TTC549 (cell line): ENCODE data around the gene SUSD4.

Experiments used
- FAIRE-seq: peaks from 2 replicates; lab custom pipeline; 2012; peaks lifted over from hg19 to GRCh38; lab: Jason Lieb, UNC

Gene SUSD4

DNA sequence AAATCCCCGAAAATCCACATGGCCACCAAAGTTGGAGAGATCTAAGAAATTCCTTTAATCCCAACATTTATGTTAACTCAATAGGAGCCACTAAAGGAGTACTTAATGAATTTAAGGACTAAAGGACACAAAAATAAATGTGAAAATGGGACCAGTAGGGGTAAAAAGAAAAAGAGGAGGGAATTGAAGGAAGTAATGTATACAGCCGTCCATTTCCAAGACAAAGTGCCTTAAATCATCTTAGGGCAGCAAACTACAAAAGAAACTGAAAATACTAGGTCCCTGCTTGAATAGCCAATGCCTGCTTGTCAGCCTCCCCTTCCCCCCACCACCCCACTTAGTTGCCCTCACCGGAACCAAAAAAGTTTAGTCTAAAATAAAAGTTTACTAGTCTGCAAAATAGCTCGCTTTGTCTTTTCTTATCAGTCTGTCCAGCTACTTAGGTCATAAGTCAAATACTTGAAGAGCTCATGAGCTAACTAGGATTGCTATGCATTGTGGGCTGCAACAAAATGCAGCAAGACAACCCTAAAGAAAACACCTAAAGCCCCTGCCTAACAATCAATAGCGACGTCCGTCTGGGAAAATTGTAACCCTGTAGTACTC, 154.6 kb downstream of the SUSD4 start:
- FAIRE-seq: no peak

DNA sequence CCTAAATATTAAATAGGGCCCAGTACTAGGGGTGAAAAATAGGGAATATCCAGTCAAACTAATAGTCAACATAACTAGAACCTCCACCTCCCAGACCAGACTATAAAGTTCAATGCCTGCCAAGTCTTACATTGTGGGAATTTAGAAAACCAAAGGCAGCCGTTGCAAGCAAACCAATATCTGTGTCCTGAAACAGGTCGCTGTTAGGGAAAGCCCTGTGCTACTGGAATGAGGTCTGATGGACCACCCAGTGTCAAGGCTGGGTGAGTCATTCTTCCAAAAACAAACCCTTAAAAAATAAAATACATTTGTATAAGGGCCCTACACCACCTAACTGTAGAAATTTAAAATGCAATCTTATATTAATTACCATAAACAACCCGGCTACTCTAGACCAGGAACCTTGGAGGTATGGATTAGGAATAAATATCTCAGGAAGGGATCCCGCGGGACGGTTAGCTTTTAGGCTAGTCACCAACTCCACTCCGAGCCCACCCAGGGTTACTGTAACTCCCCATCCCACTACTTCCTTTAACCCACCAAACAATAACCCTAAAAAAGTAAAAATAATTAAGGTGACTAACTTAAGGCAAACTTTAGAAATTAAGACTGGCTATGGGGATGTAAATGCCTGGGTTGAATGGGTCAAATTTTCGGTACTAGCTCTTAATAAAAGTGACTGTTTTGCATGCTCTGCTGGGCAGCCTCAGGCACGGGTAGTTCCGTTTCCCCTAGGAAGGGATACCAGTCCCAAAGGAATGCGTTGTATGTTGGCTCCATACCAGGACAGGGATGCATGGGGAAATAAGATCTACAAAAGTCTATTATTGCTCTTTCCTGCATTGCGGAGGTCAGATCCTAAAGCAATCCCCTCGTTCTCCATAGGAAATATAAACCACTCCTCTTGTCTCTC, 155.6 kb downstream of the SUSD4 start:
- no peak for FAIRE-seq

DNA sequence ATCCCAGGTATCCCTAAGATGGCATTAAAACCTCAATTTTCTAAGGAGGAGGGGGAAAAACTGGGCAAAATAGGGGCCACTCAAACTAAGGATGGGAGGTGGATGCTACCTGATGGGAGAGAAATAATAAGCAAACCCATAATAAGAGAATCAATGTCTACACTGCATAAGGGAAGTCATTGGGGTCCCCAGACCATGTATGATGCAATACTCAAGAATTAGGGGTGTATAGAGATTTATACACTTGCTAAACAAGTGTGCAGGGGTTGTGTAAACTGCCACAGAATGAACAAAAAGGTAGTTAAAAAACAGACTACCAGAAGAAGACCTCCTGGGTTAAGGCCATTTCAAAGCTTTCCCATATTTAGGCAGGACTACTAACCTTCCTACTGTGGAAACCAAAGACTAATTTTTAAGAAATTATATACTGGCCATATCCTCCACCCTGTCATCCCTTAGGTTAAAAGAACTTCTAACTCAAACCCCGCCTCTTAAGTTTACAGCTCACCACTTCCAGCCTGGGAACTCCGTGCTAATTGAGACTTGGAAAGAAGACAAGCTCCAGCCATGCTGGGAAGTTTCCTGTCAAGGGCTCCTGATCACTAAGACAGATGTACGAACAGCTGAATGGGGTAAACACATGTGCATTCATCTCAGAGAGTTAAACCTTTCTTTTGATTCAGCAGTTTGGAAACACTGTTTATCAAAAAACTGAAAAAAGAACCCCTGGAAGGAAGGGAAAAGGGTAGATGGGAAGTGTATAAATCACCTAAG, 156.5 kb downstream of the SUSD4 start:
- no peak for FAIRE-seq

DNA sequence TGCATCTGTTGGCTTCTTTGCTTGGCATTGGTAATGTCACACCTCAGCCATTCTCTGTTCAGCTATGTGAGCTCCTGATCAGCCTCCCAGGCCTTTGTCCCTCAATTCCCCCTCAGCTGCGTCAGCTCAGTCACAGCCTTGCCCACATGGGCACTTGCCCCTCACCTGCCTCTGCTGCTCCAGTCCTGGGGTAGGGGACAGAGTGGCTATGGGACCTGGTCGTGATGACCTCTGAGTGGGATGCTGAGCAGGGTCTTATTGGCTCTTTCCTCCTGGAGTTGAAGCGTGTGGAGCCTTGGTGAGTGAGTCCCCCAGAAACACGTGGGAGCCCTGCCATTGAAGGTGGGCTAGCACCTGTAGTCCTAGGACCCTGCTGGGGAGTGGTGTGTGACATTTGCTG, 159.6 kb downstream of the SUSD4 start:
- no peak for FAIRE-seq

DNA sequence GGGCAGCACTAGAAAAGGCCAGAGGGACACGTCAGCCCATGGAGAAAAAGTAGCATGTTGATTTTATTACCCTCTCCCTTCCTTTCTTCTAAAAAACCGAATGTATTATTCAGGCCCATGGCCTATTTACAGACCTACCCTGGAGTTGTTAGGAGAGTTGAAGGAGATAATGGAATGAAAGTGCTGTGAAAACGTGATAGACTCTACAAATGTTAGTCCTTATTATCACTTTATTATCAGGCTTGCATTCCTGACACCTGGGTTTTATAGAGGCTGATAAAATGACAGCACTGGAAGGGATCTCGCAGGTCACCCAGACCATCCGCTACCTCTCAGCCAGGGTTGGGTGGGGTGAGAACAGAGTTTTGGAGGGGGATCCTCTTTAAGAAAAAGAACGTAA, 160.3 kb downstream of the SUSD4 start:
- no peak for FAIRE-seq

DNA sequence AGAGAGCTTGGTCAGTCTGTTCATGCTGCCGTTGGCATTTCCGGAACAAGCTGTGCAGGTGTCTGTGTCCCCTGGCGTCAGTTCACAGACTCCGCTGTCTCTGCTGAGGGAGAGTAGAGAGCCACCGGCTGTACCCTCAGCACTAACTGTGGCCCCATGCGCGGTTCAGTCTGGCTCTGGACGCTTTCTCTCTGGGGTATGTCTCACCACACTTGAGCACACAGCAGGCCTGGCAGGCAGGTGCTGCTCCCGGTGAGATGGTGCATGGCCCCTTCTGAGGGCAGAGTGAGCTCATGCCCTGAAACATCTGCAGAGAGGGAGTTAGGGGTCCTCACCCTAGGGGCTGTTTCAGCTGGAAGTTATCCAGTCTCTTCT, 161.0 kb downstream of the SUSD4 start:
- no peak for FAIRE-seq

DNA sequence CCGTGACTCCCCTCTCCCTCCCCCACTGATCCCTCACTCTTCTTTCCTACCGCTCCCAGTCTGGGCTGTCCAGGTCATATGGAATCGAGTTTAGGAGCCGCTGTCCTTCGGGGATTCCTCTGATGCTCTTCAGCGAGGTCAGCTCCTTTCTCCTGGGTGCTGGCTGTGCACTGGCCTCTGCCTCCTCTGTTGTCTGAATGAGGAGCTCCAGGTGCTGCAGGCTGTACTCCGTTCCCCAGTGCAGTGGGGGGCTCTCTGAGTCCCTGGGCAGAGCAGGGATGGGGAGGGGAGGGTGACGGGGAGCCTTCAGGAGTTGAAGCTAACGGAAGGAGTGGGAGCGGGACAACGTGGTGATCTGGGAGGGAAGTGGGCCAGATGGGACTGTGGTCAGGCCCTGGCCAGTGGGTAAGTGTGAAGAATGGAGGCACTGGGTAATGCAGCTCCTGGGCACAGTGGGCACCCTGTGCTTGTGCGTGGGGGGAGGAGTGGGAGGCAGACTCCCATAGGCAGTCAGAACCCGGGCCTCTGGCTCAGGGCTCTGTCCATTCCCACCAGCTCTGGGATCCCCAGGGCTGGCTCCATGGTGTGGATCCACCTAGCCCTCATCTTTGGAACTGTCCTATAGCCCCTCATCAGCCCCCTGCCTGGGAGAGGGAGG, 161.5 kb downstream of the SUSD4 start:
- FAIRE-seq: no peak

DNA sequence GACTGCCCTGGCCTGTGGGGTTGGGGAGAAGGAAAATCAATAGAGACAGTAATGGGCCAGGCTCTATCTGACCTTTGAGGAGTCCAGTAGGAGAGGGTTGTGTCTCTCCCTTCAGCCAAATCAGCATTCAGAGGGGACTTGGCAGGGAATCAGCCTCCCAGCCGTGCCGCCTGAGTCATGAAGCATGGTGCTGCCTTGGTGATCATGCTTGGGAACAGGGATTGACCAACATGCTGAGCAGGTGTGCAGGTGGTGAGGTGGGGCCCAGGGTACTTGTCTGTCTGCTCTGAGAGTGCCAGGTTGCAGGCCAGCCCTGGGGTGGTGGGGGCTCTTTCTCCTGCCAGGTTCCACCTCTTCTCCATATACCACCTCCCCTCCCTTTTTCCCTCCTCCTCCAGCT, 162.0 kb downstream of the SUSD4 start:
- FAIRE-seq: no peak

DNA sequence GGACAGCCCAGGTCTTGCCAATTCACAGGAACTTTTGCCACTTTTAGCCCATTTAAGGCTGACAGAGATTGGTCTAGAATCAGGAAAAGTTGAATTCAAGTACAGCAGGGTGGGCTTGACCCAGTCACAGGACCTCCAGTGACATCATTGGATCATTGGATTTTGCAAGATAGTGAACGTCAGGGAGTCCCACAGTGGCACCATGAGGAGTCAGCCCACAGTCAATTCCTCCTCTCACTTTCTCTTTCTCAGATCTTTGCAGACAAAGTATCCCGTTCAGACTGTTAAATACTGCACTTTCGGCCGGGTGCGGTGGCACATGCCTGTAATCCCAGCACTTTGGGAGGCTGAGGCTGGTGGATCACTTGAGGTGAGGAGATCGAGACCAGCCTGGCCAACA, 163.1 kb downstream of the SUSD4 start:
- FAIRE-seq: no peak

DNA sequence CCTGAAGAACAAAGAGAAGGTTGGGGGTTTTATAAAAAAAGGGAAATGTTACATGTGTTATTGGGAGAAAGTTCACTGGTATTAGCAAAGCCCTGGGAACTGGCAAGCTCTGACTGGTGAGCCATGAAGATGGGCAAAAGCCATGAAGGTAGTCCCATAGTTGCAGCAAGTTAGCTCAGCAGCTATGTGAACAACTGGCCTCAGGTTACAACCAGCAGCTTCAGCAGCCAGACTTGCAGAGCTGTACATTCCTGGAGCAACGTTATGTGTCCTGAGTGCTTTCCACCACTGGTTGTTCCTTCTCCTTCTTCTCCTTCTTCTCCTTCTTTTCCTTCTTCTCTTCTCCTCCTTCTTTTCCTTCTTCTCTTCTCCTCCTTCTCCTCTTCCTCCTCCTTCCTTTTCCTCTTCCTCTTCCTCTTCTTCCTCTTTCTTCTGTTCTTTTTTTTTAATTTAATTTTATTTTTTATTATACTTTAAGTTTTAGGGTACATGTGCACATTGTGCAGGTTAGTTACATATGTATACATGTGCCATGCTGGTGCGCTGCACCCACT, 164.8 kb downstream of the SUSD4 start:
- FAIRE-seq: no peak

DNA sequence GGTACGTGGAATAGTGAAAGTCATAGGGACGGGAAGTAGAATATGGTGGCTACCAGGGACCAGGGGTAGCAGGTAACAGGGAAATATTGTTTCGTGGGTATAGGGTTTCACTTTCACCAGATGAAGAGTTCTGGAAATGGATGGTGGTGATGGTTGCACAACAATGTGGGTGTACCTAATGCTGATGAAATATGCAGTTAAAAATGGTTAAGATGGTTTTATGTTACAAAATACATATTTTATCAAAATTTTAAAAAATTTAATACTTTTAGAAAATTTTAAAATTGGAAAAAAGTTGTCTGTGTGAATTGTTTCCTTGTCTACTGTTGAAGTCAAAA, 165.4 kb downstream of the SUSD4 start:
- no peak for FAIRE-seq

DNA sequence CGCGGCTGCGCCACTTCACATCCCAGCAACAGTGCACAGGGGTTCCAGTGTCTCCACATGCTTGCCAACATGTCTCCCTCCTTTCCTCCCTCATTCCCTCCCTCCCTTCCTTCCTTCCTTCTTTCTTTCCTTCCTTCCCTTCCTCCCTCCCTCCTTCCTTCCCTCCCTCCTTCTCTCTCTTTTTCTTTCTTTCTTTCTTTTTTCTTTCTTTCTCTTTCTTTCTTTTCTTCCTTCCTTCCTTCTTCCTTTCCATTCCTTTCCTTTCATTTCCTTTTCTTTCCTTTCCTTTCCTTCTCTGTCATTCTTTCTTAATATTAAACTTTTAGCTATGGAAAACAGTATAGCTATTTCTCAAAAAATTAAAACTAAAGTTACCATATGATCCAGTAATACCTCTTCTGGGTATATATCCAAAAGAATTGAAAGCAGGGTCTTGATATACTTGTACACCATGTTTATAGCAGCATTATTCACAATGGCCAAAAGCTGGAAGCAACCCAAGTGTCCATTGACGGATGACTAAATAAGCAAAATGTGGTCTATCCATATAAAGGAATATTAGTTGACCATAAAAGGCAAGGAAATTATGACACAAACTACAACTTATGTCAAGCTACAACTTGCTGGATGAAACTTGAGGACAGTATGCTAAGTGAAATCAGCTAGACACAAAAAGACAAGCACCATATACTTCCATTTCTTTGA, 165.9 kb downstream of the SUSD4 start:
- FAIRE-seq: no peak

DNA sequence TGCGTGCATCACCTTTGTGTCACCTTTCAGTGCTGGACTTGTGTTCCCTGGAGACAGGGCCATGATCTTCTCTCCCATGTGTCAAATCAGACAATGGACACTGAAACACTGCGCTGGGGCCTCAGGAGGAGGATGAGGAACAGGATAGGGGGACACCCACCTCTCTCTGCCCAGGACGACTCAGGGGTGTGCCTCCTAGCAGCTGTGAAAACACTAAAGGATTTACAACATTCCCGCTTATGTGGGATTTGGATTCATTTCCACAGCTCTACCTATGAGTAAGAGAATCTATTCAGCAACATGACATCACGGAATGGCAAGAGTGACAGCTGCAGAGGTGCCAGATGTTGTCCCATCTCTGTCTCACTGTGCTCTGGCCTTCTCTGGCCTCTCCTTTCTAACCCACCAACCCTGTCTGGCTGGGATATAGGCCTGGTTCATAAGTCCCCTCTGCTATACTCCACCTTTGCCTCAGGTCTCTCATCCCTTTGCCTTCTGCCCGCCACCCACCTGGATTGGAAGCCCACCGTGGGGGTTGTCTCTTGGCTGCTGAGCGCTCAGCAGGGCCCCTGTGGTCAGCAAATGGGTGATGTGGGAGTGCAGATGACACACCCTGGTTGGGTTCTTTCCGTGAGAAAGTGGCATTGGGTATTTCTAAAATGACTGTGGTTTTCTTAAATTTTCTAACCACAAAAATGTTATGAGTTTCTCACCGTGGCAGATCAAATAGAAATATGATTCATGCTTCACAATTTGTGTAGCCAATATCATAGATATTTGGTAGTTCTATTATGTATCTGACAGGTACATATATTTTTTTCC, 173.9 kb downstream of the SUSD4 start:
- FAIRE-seq: no peak

DNA sequence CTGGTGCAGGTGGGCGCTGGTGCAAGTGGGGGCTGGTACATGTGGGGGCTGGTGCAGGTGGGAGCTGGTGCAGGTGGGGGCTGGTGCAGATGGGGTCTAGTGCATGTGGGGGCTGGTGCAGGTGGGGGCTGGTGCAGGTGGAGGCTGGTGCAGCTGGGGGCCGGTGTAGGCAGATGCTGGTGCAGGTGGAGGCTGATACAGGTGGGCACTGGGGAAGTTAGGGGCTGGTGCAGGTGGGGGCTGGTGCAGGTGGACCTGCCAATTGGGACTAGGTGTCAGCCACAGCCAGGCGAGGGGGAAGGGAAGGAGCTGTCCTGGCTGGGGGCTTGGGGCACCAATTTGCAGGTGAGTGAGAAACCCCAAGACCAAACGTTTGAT, 174.5 kb downstream of the SUSD4 start:
- FAIRE-seq: no peak

DNA sequence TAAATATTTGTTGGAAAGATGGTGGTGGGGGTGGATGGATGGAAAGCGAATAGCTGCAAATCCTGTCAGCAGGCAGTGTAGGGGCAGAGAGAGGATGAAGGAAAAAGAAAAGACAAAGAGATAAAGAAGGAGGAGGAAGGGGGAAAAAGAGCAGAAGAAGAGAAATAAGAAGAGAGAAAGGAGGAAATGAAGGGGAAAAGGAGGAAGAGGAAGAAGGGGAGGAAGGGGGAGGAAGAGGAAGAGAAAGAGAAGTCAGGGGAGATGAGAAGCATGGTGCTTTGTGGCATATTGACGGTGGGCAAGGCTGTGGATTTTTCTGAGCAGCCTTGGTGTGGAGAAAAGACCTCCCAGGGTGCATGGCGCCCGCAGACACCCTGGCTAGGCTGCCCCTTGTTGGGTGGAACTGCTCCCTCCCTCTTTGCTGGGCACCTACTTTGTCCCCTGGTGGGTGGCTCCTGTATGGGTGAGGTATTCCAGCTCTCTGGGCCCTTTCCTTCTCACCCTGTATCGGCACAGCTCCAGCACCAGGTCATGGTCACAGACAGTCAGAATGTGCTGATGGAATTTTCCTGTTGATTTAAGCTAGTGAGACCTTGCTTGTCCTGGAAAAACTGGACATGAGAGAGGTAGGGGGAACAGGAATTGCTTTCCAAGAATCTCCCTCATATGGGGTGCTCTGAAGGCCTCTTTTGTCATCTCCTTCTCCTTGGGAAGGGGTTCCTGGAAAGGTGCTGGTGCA, 175.2 kb downstream of the SUSD4 start:
- FAIRE-seq: no peak

DNA sequence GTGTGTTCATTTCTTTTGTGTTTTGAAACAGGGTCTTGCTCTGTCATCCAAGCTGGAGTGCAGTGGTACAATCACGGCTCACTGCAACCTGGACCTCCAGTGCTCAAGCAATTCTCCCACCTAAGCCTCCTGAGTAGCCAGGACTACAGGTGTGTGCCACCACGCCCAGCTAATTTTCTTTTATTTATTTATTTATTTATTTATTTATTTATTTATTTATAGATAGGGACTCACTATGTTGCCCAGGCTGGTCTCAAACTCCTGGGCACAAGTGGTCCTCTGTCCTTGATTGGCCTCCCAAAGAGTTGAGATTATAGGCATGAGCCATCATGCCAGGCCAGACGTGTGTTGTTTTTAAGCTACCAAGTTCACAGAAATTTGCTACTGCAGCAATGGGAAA, 177.2 kb downstream of the SUSD4 start:
- no peak for FAIRE-seq

DNA sequence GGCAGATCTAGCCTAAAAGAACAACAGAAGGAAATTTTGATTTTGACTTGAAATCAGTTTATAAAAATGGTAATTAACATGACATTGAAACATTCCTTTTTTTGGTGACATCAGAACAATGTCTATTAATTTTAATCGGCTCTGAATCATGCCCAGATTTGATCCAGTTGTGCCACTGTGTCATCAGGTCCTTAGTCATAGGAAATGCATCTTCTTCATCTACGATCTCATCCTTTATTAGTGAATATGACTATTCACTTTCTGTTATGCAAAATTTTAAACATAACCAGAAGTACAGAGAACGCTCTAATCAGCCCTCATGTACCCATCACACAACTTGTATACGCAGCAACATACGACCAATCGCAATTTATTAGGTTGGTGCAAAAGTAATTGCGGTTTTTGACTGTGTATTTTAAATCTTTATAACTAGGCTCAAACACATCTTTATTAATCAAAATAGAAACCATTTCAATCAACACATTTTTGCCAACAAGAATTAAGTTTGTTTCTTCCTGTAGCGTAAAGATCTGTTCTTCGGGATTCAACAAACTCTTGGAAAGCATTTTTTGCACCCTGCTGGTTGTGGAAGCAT, 180.6 kb downstream of the SUSD4 start:
- no peak for FAIRE-seq

DNA sequence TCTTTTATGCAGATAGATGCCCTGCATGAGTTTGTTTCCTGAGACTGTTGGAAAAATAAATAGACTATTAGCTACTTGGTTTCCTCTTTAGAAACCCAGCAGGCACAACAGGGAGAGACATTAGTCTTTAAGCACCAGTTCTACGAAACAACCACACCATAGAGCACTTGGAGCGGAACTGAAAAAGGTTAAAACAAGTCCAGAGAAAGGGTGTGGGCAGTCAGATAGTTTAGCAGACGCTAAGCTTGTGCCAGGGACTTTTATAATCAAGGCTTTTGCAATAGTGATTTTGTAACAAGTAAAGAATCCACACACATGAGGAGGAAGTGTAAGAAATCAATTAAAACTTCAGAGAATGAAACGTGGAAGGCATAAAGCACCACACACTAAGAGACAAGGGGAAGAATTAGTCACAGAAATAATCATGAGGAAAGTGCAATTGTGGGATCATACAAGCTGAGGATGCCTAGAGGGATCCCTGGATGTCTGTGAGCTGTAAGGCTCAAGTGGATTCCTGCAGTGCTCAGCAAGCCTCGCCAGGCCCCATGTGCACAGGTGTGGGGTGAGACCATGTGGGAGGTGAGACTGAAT, 183.2 kb downstream of the SUSD4 start:
- FAIRE-seq: no peak

DNA sequence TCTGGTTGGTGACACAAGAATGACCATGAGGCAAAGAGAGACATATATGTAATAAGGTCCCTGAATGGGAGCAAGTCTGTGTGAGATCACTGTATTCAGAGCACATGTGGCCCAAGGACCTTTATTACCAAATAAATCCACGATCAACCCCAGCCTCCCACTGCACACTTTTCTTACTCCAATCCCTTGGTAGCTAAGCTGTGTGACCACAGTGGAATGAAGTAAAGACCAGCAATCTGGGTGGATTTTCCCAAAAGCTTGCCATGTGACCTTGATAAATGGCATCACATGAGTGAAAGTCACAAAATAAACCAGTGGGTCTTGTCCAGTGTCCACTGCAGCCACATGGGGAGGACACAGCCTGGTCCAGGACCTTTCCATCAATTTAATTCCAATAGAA, 184.2 kb downstream of the SUSD4 start:
- FAIRE-seq: no peak

DNA sequence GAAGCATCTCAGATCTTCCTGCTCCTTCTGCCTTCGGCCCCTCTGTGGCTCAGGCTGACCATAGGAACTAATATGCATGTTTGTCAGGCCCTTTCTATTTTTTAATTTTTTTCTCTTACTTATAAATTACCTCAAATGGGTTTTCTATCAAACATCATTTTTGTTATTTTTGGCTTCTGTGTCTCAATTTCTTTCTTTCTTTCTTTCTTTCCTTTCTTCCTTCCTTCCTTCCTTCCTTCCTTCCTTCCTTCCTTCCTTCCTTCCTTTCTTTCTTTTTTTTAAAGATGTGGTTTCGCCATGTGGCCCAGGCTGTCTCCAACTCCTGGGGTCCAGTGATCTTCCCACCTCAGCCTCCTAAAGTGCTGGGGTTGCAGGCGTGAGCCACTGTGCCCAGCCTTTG, 184.7 kb downstream of the SUSD4 start:
- no peak for FAIRE-seq
